OCI-LY3 (cell line): Measurements from ENCODE around the gene PPP1R14B.

Experiments used
- H2AFZ ChIP-seq: fragments of 200-600, 300-600 bp; shearing (Covaris generic); 2 replicates; pipeline ENCODE4 v1.6.0; 2014; ENCODE audit warnings: antibody characterized with exemption, low read depth, low read length
- H3K27ac ChIP-seq: fragments of 200-600, 300-600 bp; sonication (generic); 2 replicates; pipeline ENCODE4 v1.5.1; 2014; ENCODE audit warnings: mild to moderate bottlenecking, low read length, moderate library complexity, mixed read lengths
- H3K27me3 ChIP-seq: fragments of 200-600, 300-600 bp; sonication (generic); 2 replicates; pipeline ENCODE4 v1.6.1; 2014; ENCODE audit warnings: low read depth, low read length, mixed read lengths
- H3K36me3 ChIP-seq: fragments of 200-600, 300-600 bp; sonication (generic); replicated peaks from 2 replicates; pipeline ENCODE3; 2014; ENCODE audit warnings: low read depth, low read length, mixed read lengths
- H3K4me1 ChIP-seq: fragments of 300-600, 200-600 bp; sonication (generic); 2 replicates; pipeline ENCODE4 v1.6.1; 2014; ENCODE audit warnings: low read length, mixed read lengths
- H3K4me2 ChIP-seq: fragments of 200-600, 300-600 bp; sonication (generic); 2 replicates; pipeline ENCODE4 v1.6.1; 2014; ENCODE audit warnings: low read length, mixed read lengths
- H3K4me3 ChIP-seq: fragments of 300-600, 200-600 bp; sonication (generic); 2 replicates; pipeline ENCODE4 v1.5.1; 2014; ENCODE audit warnings: antibody characterized with exemption, mild to moderate bottlenecking, low read length, moderate library complexity
- H3K79me2 ChIP-seq: fragments of 300-600, 200-600 bp; shearing (Covaris generic); 2 replicates; pipeline ENCODE4 v1.6.1; 2014; ENCODE audit warnings: mild to moderate bottlenecking, low read length, mixed read lengths
- H3K9ac ChIP-seq: fragments of 300-600, 200-600 bp; shearing (Covaris generic); 2 replicates; pipeline ENCODE4 v1.6.0; 2014; ENCODE audit warnings: mild to moderate bottlenecking, low read length, moderate library complexity
- H3K9me3 ChIP-seq: fragments of 200-600, 300-600 bp; shearing (Covaris generic); 2 replicates; pipeline ENCODE4 v1.6.1; 2014; ENCODE audit warnings: low read length, mixed read lengths; ENCODE audit not compliant: insufficient read depth
- H4K20me1 ChIP-seq: fragments of 200-600, 300-600 bp; sonication (generic); 2 replicates; pipeline ENCODE4 v1.6.1; 2016; ENCODE audit warnings: low read length, mixed read lengths; ENCODE audit not compliant: insufficient read depth
- EZH2phosphoT487 ChIP-seq: fragments of 200-600 bp; shearing (Covaris generic); IDR thresholded peaks from 2 replicates; pipeline ENCODE4 v1.6.1; 2018; ENCODE audit warnings: antibody characterized with exemption, mixed run types, low read depth
- TF ChIP-seq, protein P1 (sequence below): fragments of 200-600, 300-600 bp; sonication (generic); IDR thresholded peaks from 2 replicates; pipeline ENCODE4 v1.5.1; 2014; ENCODE audit warnings: antibody characterized with exemption, low read length, low read depth

The PPP1R14B gene

DNA sequence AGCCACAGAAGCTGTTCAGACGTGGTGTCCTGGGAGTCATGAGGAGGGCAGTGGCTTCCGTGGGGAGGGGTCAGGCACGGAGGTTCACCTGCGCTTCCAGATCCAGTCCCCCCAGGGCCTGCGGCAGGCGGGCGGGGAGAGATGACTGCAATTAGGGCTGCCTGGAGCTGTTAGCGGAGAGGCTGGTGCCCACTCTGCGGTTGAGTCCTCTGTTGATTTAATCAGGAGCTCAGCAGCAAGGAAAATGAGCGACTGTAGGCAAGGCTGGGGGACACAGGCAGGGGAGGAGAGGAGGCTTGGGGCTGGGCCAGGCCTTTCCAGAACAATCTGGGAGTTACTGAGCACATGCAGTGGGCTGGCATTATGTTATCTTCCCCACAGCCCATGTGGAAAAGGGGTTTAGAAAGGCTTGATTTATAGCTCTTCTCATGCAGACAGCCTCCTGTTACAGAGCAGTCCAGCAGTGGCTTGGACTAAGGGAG lies 17.7 kb upstream of the PPP1R14B start:
- Histone ChIP-seq H4K20me1 (no peaks in the 10 kb centered on the region), H3K27me3 (no peaks in the 10 kb centered on the region), H3K36me3 (peaks cover 44% of the 10 kb centered on the region), H3K27ac (no peak overlapping the region), H3K4me1 (peaks cover 22% of the 10 kb centered on the region), H3K4me3 (no peak overlapping the region), H3K9me3 (no peaks in the 10 kb centered on the region), H3K4me2 (no peak overlapping the region), H3K79me2 (peaks cover 4% of the 10 kb centered on the region; the same call in 1 of the 2 replicates), H2AFZ (no peak overlapping the region), H3K9ac (no peak overlapping the region)
- TF ChIP-seq EZH2phosphoT487: no peak
- TF ChIP-seq, protein P1, sequence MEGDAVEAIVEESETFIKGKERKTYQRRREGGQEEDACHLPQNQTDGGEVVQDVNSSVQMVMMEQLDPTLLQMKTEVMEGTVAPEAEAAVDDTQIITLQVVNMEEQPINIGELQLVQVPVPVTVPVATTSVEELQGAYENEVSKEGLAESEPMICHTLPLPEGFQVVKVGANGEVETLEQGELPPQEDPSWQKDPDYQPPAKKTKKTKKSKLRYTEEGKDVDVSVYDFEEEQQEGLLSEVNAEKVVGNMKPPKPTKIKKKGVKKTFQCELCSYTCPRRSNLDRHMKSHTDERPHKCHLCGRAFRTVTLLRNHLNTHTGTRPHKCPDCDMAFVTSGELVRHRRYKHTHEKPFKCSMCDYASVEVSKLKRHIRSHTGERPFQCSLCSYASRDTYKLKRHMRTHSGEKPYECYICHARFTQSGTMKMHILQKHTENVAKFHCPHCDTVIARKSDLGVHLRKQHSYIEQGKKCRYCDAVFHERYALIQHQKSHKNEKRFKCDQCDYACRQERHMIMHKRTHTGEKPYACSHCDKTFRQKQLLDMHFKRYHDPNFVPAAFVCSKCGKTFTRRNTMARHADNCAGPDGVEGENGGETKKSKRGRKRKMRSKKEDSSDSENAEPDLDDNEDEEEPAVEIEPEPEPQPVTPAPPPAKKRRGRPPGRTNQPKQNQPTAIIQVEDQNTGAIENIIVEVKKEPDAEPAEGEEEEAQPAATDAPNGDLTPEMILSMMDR: no peak

DNA sequence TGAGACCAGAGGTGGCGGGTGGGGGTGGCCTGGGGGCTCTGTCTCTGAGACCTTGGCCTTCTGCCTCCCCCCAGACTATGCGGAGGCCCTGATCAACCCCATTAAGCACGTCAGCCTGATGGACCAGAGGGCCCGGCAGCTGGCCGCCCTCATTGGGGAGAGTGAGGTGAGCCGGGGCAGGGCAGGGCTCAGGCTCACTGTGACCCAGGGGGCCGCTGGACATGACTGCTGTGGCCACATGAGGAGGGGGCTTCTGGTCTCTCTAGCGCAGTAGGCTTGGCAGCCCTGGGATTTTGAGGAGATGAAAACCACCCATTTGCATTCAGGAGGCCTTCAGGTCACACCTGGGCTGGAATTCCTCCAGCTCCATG lies 17.2 kb upstream of the PPP1R14B start:
- no peak overlapping the region for H3K4me3 ChIP-seq
- TF ChIP-seq EZH2phosphoT487: no peak
- TF ChIP-seq, protein P1: no peak
- H4K20me1 ChIP-seq: no peaks in the 10 kb centered on the region
- no peak overlapping the region for H3K4me2 ChIP-seq
- H3K9me3 ChIP-seq: no peaks in the 10 kb centered on the region
- peaks cover 48% of the 10 kb centered on the region for H3K36me3 ChIP-seq
- H2AFZ ChIP-seq: no peak overlapping the region
- peaks cover 4% of the 10 kb centered on the region; the same call in 1 of the 2 replicates for H3K79me2 ChIP-seq
- H3K27ac ChIP-seq: no peak overlapping the region
- peaks cover 25% of the 10 kb centered on the region for H3K4me1 ChIP-seq
- no peak overlapping the region for H3K9ac ChIP-seq
- H3K27me3 ChIP-seq: no peaks in the 10 kb centered on the region

DNA sequence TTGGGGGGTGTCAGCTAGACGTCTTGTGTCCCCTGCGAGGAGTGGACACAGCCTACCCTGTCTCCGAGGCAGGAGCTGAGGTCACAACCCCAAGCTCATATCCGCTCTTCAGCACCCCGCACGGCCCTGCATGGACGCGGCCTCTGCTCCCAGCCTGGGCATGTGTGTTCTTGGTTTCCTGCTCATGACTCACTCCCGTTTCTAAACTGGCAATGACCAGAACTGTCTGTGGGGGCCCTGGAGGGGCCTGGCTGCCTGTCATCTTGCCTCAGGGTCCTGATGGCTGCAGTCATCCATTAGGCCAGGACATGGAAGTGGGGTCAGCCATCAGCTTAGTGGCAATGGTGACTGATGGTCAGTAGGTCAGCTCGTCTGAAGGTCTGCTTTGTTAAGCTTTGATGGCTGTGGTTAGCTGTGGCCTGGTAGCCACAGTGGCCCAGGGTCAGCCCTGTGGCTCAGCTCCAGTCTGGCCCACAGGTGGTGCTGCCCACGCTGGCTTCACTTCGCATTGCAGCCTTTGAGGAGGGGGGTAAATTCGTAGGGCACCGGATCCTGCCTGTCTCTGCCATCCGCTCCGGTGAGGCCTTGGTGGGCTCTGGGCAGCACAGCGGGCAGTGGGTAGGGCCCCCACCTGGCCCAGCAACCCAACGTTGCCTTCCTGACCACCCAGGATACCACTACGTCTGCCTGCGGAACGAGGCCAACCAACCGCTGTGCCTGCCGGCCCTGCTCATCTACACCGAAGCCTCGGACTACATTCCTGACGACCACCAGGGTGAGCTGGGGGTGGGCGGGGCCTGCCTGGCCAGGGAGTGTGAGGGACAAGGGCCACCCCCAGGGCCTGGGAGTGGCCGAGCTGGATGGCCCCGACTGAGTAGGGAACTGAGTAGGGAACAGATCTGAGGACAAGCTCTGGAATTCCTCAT lies 16.5 kb upstream of the PPP1R14B start:
- no peak overlapping the region for H3K27ac ChIP-seq
- H3K9ac ChIP-seq: no peak overlapping the region
- H3K4me2 ChIP-seq: no peak overlapping the region
- H3K4me3 ChIP-seq: no peak overlapping the region
- no peak overlapping the region for H2AFZ ChIP-seq
- H3K9me3 ChIP-seq: no peaks in the 10 kb centered on the region
- TF ChIP-seq EZH2phosphoT487: no peak
- TF ChIP-seq, protein P1: no peak
- H3K36me3 ChIP-seq: peaks cover 54% of the 10 kb centered on the region
- H3K27me3 ChIP-seq: no peaks in the 10 kb centered on the region
- H3K79me2 ChIP-seq: no peaks in the 10 kb centered on the region
- H3K4me1 ChIP-seq: peaks cover 21% of the 10 kb centered on the region
- no peaks in the 10 kb centered on the region for H4K20me1 ChIP-seq

DNA sequence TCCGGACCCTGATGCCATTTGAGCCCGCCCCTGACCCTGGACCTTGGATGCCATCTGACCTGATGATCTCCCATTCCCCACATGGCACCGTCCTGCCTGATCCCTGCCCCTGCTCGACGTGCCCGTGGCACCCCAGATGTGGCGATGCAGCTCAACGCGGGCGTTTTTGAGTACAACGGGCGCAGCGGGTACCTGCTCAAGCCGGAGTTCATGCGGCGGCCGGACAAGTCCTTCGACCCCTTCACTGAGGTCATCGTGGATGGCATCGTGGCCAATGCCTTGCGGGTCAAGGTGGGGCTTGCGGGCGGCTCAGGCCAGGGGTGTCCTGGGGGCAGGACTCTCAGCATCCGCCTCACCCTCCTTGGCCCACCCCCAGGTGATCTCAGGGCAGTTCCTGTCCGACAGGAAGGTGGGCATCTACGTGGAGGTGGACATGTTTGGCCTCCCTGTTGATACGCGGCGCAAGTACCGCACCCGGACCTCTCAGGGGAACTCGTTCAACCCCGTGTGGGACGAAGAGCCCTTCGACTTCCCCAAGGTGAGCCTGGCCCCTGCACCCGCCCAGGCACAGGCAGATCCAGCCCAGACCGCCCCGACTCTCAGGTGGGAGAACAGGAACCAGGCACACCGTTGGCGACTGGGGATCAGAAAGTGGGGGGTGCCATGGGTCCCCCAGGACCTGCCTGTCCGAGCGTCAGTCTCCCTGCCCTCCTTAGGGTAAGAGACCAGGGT lies 15.7 kb upstream of the PPP1R14B start:
- no peak overlapping the region for H3K4me3 ChIP-seq
- H3K4me2 ChIP-seq: no peak overlapping the region
- peaks cover 54% of the 10 kb centered on the region for H3K36me3 ChIP-seq
- H3K9ac ChIP-seq: no peak overlapping the region
- H3K27me3 ChIP-seq: no peaks in the 10 kb centered on the region
- TF ChIP-seq, protein P1: no peak
- TF ChIP-seq EZH2phosphoT487: no peak
- peaks cover 19% of the 10 kb centered on the region for H3K4me1 ChIP-seq
- H4K20me1 ChIP-seq: no peaks in the 10 kb centered on the region
- no peaks in the 10 kb centered on the region for H3K79me2 ChIP-seq
- H2AFZ ChIP-seq: no peak overlapping the region
- no peaks in the 10 kb centered on the region for H3K9me3 ChIP-seq
- H3K27ac ChIP-seq: no peak overlapping the region
